Panc1 (cell line): ENCODE data around the gene LOXL4. TPM values are rescaled to one million over a fixed set of nuclear protein-coding genes. Genes with fewer than 3 reads are reported as not detected.

Experiments used
- ATAC-seq: fragments of 200-7000 bp; cut with Tn5 transposase; 2 replicates; pipeline ENCODE4 v1.9.1; 2020; ENCODE audit warnings: mild to moderate bottlenecking, moderate library complexity
- BruUV-seq: library from RNA; stranded (reverse); fragments of 400-500 nt; replicated peaks from 2 replicates; lab custom pipeline; 2021; lab: Mats Ljungman, UMichigan
- CTCF ChIA-PET: fragments of 300-600 bp; sonication (Branson Sonifier 250); formaldehyde crosslinking; loops from one replicate; lab custom pipeline; 2022; ENCODE audit warnings: antibody characterized with exemption; lab: Charles Lee
- POLR2A ChIA-PET: fragments of 300-600 bp; sonication (Branson Sonifier 250); formaldehyde crosslinking; loops from one replicate; lab custom pipeline; 2022; ENCODE audit warnings: antibody characterized with exemption; lab: Charles Lee
- DNase-seq: peaks from one replicate; pipeline ENCODE4 v3.0.0-alpha.2; 2010; ENCODE audit warnings: low read depth, low spot score
- H3K27ac ChIP-seq: 2 replicates; pipeline ENCODE4 v1.5.1; 2011; ENCODE audit warnings: mild to moderate bottlenecking, low read length, inconsistent platforms
- H3K27me3 ChIP-seq: fragments of 200-500 bp; sonication (Bioruptor generic); 2 replicates; pipeline ENCODE4 v1.6.0; 2014; ENCODE audit warnings: low read length, inconsistent platforms; ENCODE audit not compliant: control insufficient read depth, insufficient read depth
- H3K36me3 ChIP-seq: fragments of 200-500 bp; sonication (Bioruptor generic); 2 replicates; pipeline ENCODE4 v1.5.1; 2014; ENCODE audit warnings: inconsistent platforms, mild to moderate bottlenecking, low read length, moderate library complexity; ENCODE audit not compliant: control insufficient read depth, insufficient read depth
- H3K4me1 ChIP-seq: 2 replicates; pipeline ENCODE4 v1.5.1; 2011; ENCODE audit warnings: inconsistent platforms, mild to moderate bottlenecking, low read length, moderate library complexity; ENCODE audit not compliant: control insufficient read depth, insufficient read depth
- H3K4me3 ChIP-seq, 2 experiments: 2 replicates each; pipeline ENCODE4 v1.5.1; 2011 to 2012; ENCODE audit warnings: low read depth in 2 of 2, low read length in 2 of 2, mild to moderate bottlenecking in 2 of 2, inconsistent platforms in 1 of 2, moderate library complexity in 1 of 2
- H3K9me3 ChIP-seq: fragments of 200-500 bp; sonication (Bioruptor generic); 2 replicates; pipeline ENCODE4 v1.5.1; 2014; ENCODE audit warnings: low read depth, mild to moderate bottlenecking, inconsistent platforms, low read length, moderate library complexity; ENCODE audit not compliant: control insufficient read depth, insufficient read depth
- CTCF ChIP-seq: fragments of 450-650 bp; IDR thresholded peaks from 2 replicates; pipeline ENCODE4 v1.5.1; 2017; ENCODE audit warnings: mild to moderate bottlenecking
- POLR2AphosphoS5 ChIP-seq: IDR thresholded peaks from 2 replicates; pipeline ENCODE4 v1.6.1; 2012; ENCODE audit warnings: mild to moderate bottlenecking, low read depth, low read length, moderate library complexity
- REST ChIP-seq, 2 experiments: IDR thresholded peaks; 2 replicates each; pipeline ENCODE4 v1.6.1; 2011 to 2012; ENCODE audit warnings: low read depth in 2 of 2, control low read depth in 1 of 2, low read length in 1 of 2, mild to moderate bottlenecking in 1 of 2, moderate library complexity in 1 of 2; ENCODE audit not compliant: insufficient read depth in 1 of 2
- SIN3A ChIP-seq: IDR thresholded peaks from 2 replicates; pipeline ENCODE4 v1.6.1; 2012; ENCODE audit warnings: low read depth, mild to moderate bottlenecking, low read length, moderate library complexity, borderline replicate concordance; ENCODE audit not compliant: insufficient read depth
- TCF7L2 ChIP-seq: IDR thresholded peaks from 2 replicates; pipeline ENCODE4 v1.6.1; 2011; ENCODE audit warnings: mild to moderate bottlenecking, low read depth, low read length, inconsistent platforms
- in situ Hi-C: cut with HindIII; loops from 2 replicates; pipeline ENCODE4 v1.10.0; 2016; ENCODE audit warnings: low sequenced_read_pairs, low pct_unique_long_range_greater_than_20kb
- intact Hi-C: fragments of 100-400 bp; cut with micrococcal nuclease; formaldehyde crosslinking; loops from one replicate; pipeline ENCODE4 v1.10.0; 2022; ENCODE audit not compliant: unreplicated experiment
- total RNA-seq: library from RNA; stranded (reverse); gene quantifications from one replicate; pipeline ENCODE4 v1.2.1, GENCODE V29; 2021; ENCODE audit not compliant: unreplicated experiment

LOXL4 gene
- total RNA-seq, 1 experiment from 2014 or later, result 17.7 TPM

- DNase-seq, result no peak
- no peaks in the 10 kb centered on the region for H3K9me3 ChIP-seq
- H3K27ac ChIP-seq, result no peak overlapping the region
- ChIA-PET POLR2A (no interaction called here), CTCF (no interaction called here)
- no peak for ATAC-seq
- no peaks in the 10 kb centered on the region for H3K27me3 ChIP-seq
- TF ChIP-seq POLR2AphosphoS5, result no peak
- TF ChIP-seq SIN3A, result no peak
- TF ChIP-seq CTCF, result no peak
- no peak for TF ChIP-seq TCF7L2
- no peak for TF ChIP-seq REST (IDR thresholded peaks at IDR 0.05; ENCODE audit: insufficient read depth in 1 of 2, low read depth in 2 of 2, low read length in 1 of 2)
- H3K36me3 ChIP-seq, result peaks cover 7% of the 10 kb centered on the region
- intact Hi-C loops (no loop called here), in situ Hi-C loops (no loop called here)
- no peaks in the 10 kb centered on the region for H3K4me1 ChIP-seq
- H3K4me3 ChIP-seq, result no peak overlapping the region
- BruUV-seq, result no TSS peak
Observed at GRCh38 chr10:98205351-98205750, 62.6 kb downstream of the LOXL4 start.

DNA sequence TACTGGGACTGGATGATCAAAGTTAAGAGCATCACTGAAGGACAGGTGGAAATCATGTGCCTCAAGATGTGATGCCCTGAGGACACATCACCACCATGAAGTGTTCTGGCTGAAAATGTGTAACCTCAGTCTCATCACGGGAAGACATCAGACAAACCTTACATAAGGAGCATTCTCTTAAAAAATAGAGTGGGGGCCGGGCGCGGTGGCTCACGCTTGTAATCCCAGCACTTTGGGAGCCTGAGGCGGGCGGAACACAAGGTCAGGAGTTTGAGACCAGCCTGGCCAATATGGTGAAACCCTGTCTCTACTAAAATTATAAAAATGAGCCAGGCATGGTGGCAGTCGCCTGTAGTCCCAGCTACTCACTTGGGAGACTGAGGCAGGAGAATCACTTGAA, 65.6 kb downstream of the LOXL4 start:
- Histone ChIP-seq H3K9me3 (no peaks in the 10 kb centered on the region), H3K4me1 (no peaks in the 10 kb centered on the region), H3K27ac (no peak overlapping the region), H3K27me3 (no peaks in the 10 kb centered on the region), H3K36me3 (no peaks in the 10 kb centered on the region), H3K4me3 (no peak overlapping the region)
- TF ChIP-seq POLR2AphosphoS5, result no peak
- no peak for TF ChIP-seq REST (IDR thresholded peaks at IDR 0.05; ENCODE audit: insufficient read depth in 1 of 2, low read depth in 2 of 2, low read length in 1 of 2)
- TF ChIP-seq CTCF, result no peak
- no peak for TF ChIP-seq SIN3A
- no peak for TF ChIP-seq TCF7L2
- CTCF ChIA-PET, result no interaction called here
- no TSS peak for BruUV-seq
- no peak for ATAC-seq
- in situ Hi-C loops, result no loop called here
- no peak for DNase-seq
- intact Hi-C loops, result no loop called here
- POLR2A ChIA-PET, result no interaction called here
